ENCODE data around the gene RBM19. TPM values are rescaled to one million over a fixed set of nuclear protein-coding genes. Genes with fewer than 3 reads are reported as not detected.

Gene RBM19
- total and polyA plus RNA-seq, 11 donors = 12.7 to 27.1 (median 17.4) TPM

GRCh38 chr12:113870890-113871289, 95.2 kb downstream of the RBM19 start:
- DNase-seq = peak in 1 of 5 donors; percentile 3
- no peak overlapping the region for H3K4me3 ChIP-seq
- intact Hi-C loops (cut with DNase I) = no loop called here
- TF ChIP-seq CTCF (IDR thresholded peaks at IDR 0.05) = no peak
- no peak for TF ChIP-seq POLR2A (IDR thresholded peaks at IDR 0.05)
- WGBS, 4 donors = 89 to 95% (median 93%) methylated on average over 2 of the region's 2 CpGs
- no peaks in the 10 kb centered on the region for H3K9me3 ChIP-seq
- H3K36me3 ChIP-seq = peaks cover 0 to 4% (median 0%) of the 10 kb centered on the region in 9 donors
- H3K27me3 ChIP-seq = no peaks in the 10 kb centered on the region
- H3K27ac ChIP-seq = no peak overlapping the region
- no peaks in the 10 kb centered on the region for H3K4me1 ChIP-seq
- ATAC-seq = no peak

- no peaks in the 10 kb centered on the region for H3K27me3 ChIP-seq
- no peak overlapping the region for H3K4me3 ChIP-seq
- ATAC-seq (no peak), DNase-seq (peak in 1 of 5 donors; percentile 21)
- intact Hi-C loops (cut with DNase I) = no loop called here
- TF ChIP-seq POLR2A (IDR thresholded peaks at IDR 0.05) (no peak), CTCF (IDR thresholded peaks at IDR 0.05) (no peak)
- no peak overlapping the region for H3K27ac ChIP-seq
- no peaks in the 10 kb centered on the region for H3K9me3 ChIP-seq
- WGBS, 4 donors = 84 to 94% (median 85%) methylated on average over 8 of the region's 8 CpGs
- peaks cover 0 to 4% (median 0%) of the 10 kb centered on the region in 9 donors for H3K36me3 ChIP-seq
- no peaks in the 10 kb centered on the region for H3K4me1 ChIP-seq
These were observed 96.1 kb downstream of the RBM19 start for GRCh38 chr12:113870035-113870434.

GRCh38 chr12:113868365-113868764, 97.8 kb downstream of the RBM19 start:
- DNase-seq = no peak
- Histone ChIP-seq H3K4me1 (peaks cover 0 to 2% (median 0%) of the 10 kb centered on the region in 12 donors), H3K36me3 (no peaks in the 10 kb centered on the region), H3K27ac (no peak overlapping the region), H3K4me3 (no peak overlapping the region), H3K27me3 (no peaks in the 10 kb centered on the region), H3K9me3 (no peaks in the 10 kb centered on the region)
- intact Hi-C loops (cut with DNase I) = no loop called here
- ATAC-seq = no peak
- TF ChIP-seq POLR2A (IDR thresholded peaks at IDR 0.05) (no peak), CTCF (IDR thresholded peaks at IDR 0.05) (no peak)
- WGBS, 4 donors = 91 to 97% (median 92%) methylated on average over 3 of the region's 3 CpGs

- no peak for DNase-seq
- intact Hi-C loops (cut with DNase I) = no loop called here
- H3K9me3 ChIP-seq = no peaks in the 10 kb centered on the region
- H3K4me1 ChIP-seq = peaks cover 0 to 5% (median 0%) of the 10 kb centered on the region in 12 donors
- peak in 3 of 12 donors; percentile 12 to 17 (median 15) for TF ChIP-seq CTCF (IDR thresholded peaks at IDR 0.05)
- TF ChIP-seq POLR2A (IDR thresholded peaks at IDR 0.05) = no peak
- H3K36me3 ChIP-seq = no peaks in the 10 kb centered on the region
- ATAC-seq = no peak
- H3K27me3 ChIP-seq = no peaks in the 10 kb centered on the region
- no peak overlapping the region for H3K27ac ChIP-seq
- 88 to 91% (median 90%) methylated on average over 6 of the region's 6 CpGs for WGBS, 4 donors
- H3K4me3 ChIP-seq = no peak overlapping the region
These were observed 98.9 kb downstream of the RBM19 start for GRCh38 chr12:113867258-113867657.

All from heart left ventricle (tissue), 16 donors.